WERI-Rb-1 (cell line): ENCODE data around the gene ST6GALNAC3.

ENCODE experiments used
- DNase-seq: peaks from one replicate; pipeline ENCODE4 v3.0.0-alpha.2; 2020
- H3K27ac ChIP-seq: fragments of 250-450 bp; sonication (Bioruptor Pico); 2 replicates; pipeline ENCODE4 v1.5.1; 2020; ENCODE audit warnings: mild to moderate bottlenecking, moderate library complexity
- H3K27me3 ChIP-seq: fragments of 250-450 bp; sonication (Bioruptor Pico); 2 replicates; pipeline ENCODE4 v1.5.1; 2021; ENCODE audit warnings: mild to moderate bottlenecking, low read depth, moderate library complexity; ENCODE audit not compliant: insufficient read depth, severe bottlenecking
- H3K36me3 ChIP-seq: fragments of 250-450 bp; sonication (Bioruptor Pico); 2 replicates; pipeline ENCODE4 v1.5.1; 2020; ENCODE audit warnings: mild to moderate bottlenecking, moderate library complexity
- H3K4me3 ChIP-seq: 2 replicates; pipeline ENCODE4 v1.5.1; 2011; ENCODE audit warnings: low read depth, mild to moderate bottlenecking, control low read depth, low read length
- H3K9me3 ChIP-seq: fragments of 250-450 bp; sonication (Bioruptor Pico); 2 replicates; pipeline ENCODE4 v1.5.1; 2021; ENCODE audit warnings: mild to moderate bottlenecking, moderate library complexity; ENCODE audit not compliant: severe bottlenecking
- TF ChIP-seq, protein P1 (sequence below): IDR thresholded peaks from 2 replicates; pipeline ENCODE4 v1.5.1; 2011; ENCODE audit warnings: low read depth, mild to moderate bottlenecking, control low read depth, inconsistent platforms, low read length

The ST6GALNAC3 gene

DNA sequence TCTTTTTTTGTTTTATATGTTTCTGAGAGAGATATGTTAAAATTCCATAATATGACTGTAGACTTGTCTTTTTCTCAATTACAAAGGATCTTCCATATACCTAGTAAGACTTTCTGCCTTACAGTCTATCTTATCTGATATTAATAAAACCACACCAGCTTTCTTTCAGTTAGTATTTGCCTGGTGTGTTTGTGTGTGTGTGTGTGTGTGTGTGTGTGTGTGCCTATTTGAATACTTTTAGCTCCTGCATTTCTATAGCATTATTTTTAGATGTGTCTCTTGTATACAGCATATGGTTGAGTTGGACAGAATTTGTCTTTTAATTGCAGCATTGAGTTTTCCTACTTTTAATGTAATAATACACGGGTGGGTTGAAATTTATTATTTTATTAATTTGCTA is 27.5 kb downstream of the ST6GALNAC3 start:
- TF ChIP-seq, protein P1, sequence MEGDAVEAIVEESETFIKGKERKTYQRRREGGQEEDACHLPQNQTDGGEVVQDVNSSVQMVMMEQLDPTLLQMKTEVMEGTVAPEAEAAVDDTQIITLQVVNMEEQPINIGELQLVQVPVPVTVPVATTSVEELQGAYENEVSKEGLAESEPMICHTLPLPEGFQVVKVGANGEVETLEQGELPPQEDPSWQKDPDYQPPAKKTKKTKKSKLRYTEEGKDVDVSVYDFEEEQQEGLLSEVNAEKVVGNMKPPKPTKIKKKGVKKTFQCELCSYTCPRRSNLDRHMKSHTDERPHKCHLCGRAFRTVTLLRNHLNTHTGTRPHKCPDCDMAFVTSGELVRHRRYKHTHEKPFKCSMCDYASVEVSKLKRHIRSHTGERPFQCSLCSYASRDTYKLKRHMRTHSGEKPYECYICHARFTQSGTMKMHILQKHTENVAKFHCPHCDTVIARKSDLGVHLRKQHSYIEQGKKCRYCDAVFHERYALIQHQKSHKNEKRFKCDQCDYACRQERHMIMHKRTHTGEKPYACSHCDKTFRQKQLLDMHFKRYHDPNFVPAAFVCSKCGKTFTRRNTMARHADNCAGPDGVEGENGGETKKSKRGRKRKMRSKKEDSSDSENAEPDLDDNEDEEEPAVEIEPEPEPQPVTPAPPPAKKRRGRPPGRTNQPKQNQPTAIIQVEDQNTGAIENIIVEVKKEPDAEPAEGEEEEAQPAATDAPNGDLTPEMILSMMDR = no peak
- no peak for DNase-seq

DNA sequence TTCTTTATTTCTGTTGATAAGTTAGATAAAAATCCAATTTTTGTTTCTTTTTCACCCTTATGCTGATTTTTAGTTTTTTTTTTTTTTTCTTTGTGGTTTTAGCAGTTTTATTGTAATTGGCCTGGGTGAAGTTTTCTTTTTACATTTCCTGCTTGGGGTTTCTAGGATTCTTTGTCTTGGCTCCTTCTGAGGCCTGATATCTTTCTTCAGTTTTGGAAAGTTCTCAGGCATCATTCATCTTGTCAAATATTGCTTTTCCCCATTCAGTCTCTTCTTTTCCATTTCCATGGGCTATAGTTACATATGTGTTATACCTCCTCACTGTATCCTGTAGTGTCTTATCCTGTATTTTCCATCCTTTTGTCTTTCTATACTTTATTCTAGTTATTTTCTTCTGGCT is 28.5 kb downstream of the ST6GALNAC3 start:
- no peaks in the 10 kb centered on the region for H3K27me3 ChIP-seq
- TF ChIP-seq, protein P1 = no peak
- H3K4me3 ChIP-seq = no peak overlapping the region
- no peaks in the 10 kb centered on the region for H3K9me3 ChIP-seq
- no peak for DNase-seq
- no peaks in the 10 kb centered on the region for H3K36me3 ChIP-seq
- H3K27ac ChIP-seq = no peak overlapping the region

More for the DNA sequence above, 27.5 kb downstream of the ST6GALNAC3 start:
- Histone ChIP-seq H3K4me3 (no peak overlapping the region), H3K9me3 (no peaks in the 10 kb centered on the region), H3K27ac (no peak overlapping the region), H3K27me3 (no peaks in the 10 kb centered on the region), H3K36me3 (no peaks in the 10 kb centered on the region)

DNA sequence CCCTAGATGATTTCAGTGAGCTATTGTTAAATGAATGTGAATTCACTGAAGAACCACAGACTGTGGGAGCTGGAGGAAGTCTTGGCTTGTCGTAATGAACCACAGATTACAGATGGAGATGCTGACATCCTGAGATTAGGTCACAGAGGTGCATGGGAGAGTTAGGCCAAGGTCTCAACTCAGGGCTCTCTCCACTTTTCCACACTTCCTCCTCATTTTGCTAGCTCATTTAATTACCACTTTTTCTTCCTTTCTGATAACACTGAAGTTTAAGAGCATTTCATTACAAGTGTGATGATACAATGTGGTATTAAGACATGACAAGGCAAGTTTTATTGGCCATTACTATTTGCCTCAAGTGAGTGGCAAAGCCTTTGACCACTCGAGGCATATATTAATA is 30.8 kb downstream of the ST6GALNAC3 start:
- DNase-seq = no peak
- TF ChIP-seq, protein P1 = no peak
- Histone ChIP-seq H3K36me3 (no peaks in the 10 kb centered on the region), H3K27me3 (no peaks in the 10 kb centered on the region), H3K27ac (no peak overlapping the region), H3K9me3 (no peaks in the 10 kb centered on the region), H3K4me3 (no peak overlapping the region)

DNA sequence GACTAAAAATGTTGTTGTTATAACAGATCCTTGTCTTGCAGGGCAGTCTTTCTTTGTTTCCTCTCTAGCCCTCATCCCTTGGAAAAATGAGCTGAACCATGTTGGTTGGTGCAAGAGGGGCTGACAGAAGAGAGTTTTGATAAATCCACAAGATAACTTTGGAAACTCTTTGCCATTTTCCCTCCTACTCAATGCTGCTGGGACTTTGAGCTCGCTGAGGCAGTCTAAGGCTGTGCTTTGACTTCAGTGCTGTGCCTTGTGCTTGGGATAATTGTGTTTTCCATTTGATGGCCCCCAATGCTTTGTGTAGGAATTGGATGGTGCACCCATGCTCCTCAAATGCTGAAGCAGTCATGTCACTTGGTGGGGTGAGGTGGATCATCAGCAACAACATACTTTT is 31.7 kb downstream of the ST6GALNAC3 start:
- TF ChIP-seq, protein P1 = no peak
- H3K27ac ChIP-seq = no peak overlapping the region
- no peaks in the 10 kb centered on the region for H3K9me3 ChIP-seq
- H3K27me3 ChIP-seq = no peaks in the 10 kb centered on the region
- H3K36me3 ChIP-seq = no peaks in the 10 kb centered on the region
- DNase-seq = no peak
- no peak overlapping the region for H3K4me3 ChIP-seq

DNA sequence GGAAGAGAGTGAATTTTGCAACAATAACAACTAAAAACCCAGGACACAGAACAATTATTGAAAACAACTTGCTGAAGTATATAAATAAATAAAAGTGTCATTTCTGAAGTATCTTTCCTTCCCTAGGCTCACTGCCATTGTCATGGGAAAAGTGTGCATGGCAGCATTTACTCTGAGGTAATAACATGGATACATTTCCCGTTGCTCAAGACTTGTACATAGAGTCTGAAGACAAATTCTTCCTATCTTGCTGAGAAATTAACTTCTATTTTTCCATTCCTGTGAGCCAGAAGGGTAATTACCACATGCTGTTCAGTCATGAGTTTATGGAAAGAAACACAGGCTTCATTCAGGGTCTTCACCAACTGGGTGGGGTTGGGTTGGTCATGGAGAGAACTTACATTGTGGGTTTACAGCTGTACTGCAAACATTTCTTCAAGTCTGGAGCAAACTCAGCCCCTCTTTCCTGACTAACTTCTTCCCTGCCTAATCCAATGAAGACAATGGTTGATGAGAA is 32.2 kb downstream of the ST6GALNAC3 start:
- DNase-seq = no peak
- Histone ChIP-seq H3K9me3 (no peaks in the 10 kb centered on the region), H3K36me3 (no peaks in the 10 kb centered on the region), H3K27ac (no peak overlapping the region), H3K4me3 (no peak overlapping the region), H3K27me3 (no peaks in the 10 kb centered on the region)
- TF ChIP-seq, protein P1 = no peak

DNA sequence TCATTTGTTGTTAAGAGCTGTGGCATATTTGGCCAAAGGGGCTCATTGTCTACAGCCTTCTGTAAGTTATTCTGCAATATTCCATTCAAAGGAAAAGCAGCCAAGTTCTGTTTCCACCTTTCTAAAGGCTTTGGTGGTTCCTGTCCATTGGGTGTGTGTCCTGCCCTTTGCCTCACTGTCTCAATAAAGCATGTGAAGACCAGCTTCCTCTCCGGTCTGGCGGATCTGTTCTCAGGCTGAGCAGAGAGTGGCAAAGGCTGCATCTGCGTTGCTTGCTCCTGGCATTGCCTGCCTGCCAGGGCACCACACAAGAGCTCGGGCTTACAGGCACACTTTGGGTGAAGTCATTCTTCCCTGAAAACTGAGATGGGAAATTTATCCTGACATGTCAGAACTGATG is 34.9 kb downstream of the ST6GALNAC3 start:
- TF ChIP-seq, protein P1 = no peak
- Histone ChIP-seq H3K36me3 (no peaks in the 10 kb centered on the region), H3K27ac (no peak overlapping the region), H3K4me3 (no peak overlapping the region), H3K27me3 (no peaks in the 10 kb centered on the region), H3K9me3 (no peaks in the 10 kb centered on the region)
- DNase-seq = no peak
